Left hindlimb (tissue), 1 donor: ENCODE measurements around the gene KRTAP10-4.
"Not testable (repeated sequence)": the region's sequence is repeated elsewhere in the genome, so short reads cannot be mapped to it uniquely, and the experiment has no call there.

ENCODE experiments used
- DNase-seq: peaks from one replicate; pipeline ENCODE4 v3.0.0-alpha.2; 2018

Gene KRTAP10-4

GRCh38 chr21:44534688-44535087, 38.8 kb upstream of the KRTAP10-4 start:
- no peak for DNase-seq

GRCh38 chr21:44535963-44536362, 37.6 kb upstream of the KRTAP10-4 start:
- no peak for DNase-seq

GRCh38 chr21:44537930-44538911, 35.3 kb upstream of the KRTAP10-4 start:
- DNase-seq, result no peak

GRCh38 chr21:44539046-44539445, 34.5 kb upstream of the KRTAP10-4 start:
- DNase-seq, result no peak

GRCh38 chr21:44539991-44540666, 33.4 kb upstream of the KRTAP10-4 start, which contains the start of gene KRTAP10-1:
Gene KRTAP10-1 (minus strand): TSS chr21:44540195. CDS start chr21:44540150, 45 bp downstream.
- no peak for DNase-seq

- no peak for DNase-seq
Observed at GRCh38 chr21:44540741-44541288, 32.7 kb upstream of the KRTAP10-4 start.

- no peak for DNase-seq
Observed at GRCh38 chr21:44542716-44543115, 30.8 kb upstream of the KRTAP10-4 start.

GRCh38 chr21:44544566-44544965, 29.0 kb upstream of the KRTAP10-4 start:
- no peak for DNase-seq

- no peak for DNase-seq
Observed at GRCh38 chr21:44547656-44548331, 25.7 kb upstream of the KRTAP10-4 start.

GRCh38 chr21:44548381-44548780, 25.1 kb upstream of the KRTAP10-4 start:
- no peak for DNase-seq

- DNase-seq, result no peak
Observed at GRCh38 chr21:44548922-44549321, 24.6 kb upstream of the KRTAP10-4 start.

GRCh38 chr21:44549525-44550211, 23.9 kb upstream of the KRTAP10-4 start:
- DNase-seq, result no peak

- not testable (repeated sequence) for DNase-seq
Observed at GRCh38 chr21:44550285-44550684, 23.2 kb upstream of the KRTAP10-4 start.

GRCh38 chr21:44550807-44551206, 22.7 kb upstream of the KRTAP10-4 start:
- no peak for DNase-seq

GRCh38 chr21:44551340-44551961, 22.1 kb upstream of the KRTAP10-4 start, which contains the start of gene KRTAP10-2:
Gene KRTAP10-2 (minus strand): TSS chr21:44551505. CDS start chr21:44551458, 47 bp downstream.
- DNase-seq, result no peak

- no peak for DNase-seq
Observed at GRCh38 chr21:44552136-44552535, 21.4 kb upstream of the KRTAP10-4 start.

GRCh38 chr21:44552681-44553080, 20.8 kb upstream of the KRTAP10-4 start:
- no peak for DNase-seq

- DNase-seq, result no peak
Observed at GRCh38 chr21:44555200-44555875, 18.2 kb upstream of the KRTAP10-4 start.

GRCh38 chr21:44556879-44557278, 16.6 kb upstream of the KRTAP10-4 start:
- no peak for DNase-seq

- no peak for DNase-seq
Observed at GRCh38 chr21:44557491-44558328, 15.8 kb upstream of the KRTAP10-4 start.
